Measurements from ENCODE around the gene SDK2.

Gene SDK2

GRCh38 chr17:73551759-73552158 is 92.5 kb downstream of the SDK2 start:
- no peak for DNase-seq

DNA sequence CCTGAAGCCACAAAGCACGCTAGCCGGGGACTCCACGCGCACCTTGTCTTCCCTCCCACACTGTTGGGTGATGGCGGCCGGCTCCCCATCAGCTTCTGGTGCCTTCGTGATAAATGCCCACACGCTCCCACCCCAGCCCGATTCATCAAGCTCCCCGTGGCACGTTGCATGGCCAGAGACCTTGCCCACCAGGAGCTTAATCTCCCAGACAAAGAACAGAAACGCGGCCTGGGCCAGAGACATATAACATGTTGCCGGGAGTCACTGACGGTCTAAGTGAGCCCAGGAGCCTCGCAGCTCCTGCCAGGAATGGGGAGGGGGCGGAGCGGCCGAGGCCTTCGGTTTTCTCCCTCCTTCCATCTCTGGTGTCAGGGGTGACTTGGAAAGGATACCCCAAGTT is 93.1 kb downstream of the SDK2 start:
- DNase-seq = no peak

- DNase-seq = no peak
These were observed 93.7 kb downstream of the SDK2 start for GRCh38 chr17:73550556-73550955.

DNA sequence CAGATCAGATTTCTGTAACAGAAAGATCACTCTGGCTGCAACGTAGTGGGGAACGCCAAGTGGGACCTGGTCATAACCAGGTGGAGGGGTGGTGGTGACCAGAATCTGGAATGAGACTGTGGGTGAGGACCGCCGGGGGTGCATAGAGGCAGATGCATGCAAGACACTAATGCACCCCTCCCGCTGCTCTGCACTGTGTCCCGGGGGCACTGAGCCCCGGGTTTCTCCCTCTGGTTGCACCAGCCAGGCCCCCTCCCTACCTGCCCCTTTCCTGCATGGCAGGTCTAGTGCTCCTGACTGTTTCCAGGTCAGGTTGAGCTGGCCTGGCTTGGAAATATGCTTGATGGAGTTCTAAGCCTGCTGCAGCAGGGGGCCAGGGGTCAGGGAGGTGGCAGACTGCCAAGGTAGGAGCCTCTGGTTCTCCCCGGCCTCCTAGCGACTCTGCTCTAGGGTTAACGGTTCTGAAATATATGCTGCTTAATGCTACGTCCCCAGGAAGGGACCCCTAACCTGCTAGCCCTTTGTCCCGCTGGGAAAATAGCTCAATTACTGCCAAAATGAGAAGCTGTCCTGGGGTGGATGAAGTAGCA is 94.3 kb downstream of the SDK2 start:
- no peak for DNase-seq

GRCh38 chr17:73548620-73549311 is 95.5 kb downstream of the SDK2 start:
- DNase-seq = no peak

- DNase-seq = no peak
These were observed 96.5 kb downstream of the SDK2 start for GRCh38 chr17:73547790-73548189.

- no peak for DNase-seq
These were observed 97.3 kb downstream of the SDK2 start for GRCh38 chr17:73546770-73547536.

DNA sequence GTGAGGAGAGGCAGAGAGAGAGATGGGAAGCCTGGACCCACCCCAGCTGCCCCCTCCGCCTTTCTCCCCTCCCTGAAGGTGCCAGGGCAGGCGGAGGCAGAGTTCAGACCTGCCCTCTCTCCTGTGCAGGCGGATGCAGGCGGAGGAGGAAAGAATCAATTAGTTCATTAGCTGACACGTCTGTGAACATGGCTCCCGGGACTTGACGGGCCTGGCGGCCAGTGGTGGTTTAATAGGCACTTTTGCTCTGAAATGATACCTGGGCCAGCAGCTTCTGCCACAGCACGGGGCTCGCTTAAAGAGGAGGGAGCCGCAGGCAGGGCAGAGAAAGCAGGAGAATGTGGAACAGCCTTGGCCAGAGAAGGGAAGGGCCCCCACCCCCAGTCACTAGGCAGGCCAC is 98.1 kb downstream of the SDK2 start:
- DNase-seq = no peak

GRCh38 chr17:73545109-73546032 is 98.9 kb downstream of the SDK2 start:
- DNase-seq = no peak

DNA sequence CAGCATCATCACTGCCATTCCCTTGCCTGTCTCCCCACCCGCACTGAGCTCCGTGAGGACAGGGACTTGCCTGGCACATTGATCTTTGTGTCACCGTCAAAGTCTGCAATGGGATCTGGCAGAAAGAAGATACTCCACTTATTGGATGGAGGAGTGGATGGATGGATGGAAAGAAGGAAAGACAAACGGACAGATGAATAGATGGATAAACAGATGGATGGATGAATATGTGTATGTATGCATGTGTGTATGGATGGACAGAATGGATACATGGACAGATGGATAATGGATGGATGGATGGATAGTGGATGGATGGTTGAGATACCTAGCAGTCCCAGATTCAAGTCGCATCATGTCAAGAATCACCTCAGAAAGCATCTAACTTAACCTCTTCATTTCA is 99.9 kb downstream of the SDK2 start:
- no peak for DNase-seq

GRCh38 chr17:73542323-73542722 is 101.9 kb downstream of the SDK2 start:
- DNase-seq = no peak

DNA sequence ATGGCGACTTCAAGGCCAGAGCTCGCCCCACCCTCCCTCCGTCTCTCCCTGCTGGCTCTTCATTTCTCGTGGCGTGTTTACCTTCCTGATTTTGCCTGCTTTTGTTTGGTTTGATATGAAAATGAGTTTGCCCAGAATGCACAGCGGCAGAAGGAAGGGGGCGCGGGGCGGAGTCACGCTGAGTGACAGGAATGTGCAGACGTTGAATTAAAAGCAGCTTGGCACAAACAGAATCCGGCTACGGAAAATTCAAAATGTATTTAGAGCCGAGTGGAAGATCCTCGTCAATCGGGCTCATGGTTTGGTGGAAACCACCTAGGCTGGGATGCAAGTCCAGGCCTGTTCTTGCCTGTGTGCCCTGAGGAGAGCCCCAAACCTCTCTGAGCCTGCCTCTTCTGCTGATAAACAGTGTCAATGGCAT is 102.7 kb downstream of the SDK2 start:
- no peak for DNase-seq

DNA sequence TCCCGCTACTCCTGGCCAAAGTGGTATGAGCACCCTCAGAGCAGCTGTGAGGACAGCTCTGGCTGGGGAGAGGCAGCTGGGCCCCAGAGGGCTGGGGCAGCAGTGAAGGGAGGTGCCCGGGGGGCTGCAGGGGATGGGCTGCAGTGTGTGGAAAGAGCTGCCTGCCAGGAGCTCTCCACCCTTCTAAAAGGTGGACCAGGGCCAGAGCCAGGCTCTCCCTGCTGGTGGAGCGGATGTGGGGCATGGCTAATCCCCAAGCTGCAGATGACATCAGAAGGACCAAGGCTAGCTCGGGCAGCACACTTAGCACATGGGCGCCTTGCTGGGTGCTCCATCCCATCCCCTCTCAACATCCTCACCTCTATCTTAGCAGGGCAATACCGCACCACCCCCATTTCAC is 103.1 kb downstream of the SDK2 start:
- DNase-seq = no peak

DNA sequence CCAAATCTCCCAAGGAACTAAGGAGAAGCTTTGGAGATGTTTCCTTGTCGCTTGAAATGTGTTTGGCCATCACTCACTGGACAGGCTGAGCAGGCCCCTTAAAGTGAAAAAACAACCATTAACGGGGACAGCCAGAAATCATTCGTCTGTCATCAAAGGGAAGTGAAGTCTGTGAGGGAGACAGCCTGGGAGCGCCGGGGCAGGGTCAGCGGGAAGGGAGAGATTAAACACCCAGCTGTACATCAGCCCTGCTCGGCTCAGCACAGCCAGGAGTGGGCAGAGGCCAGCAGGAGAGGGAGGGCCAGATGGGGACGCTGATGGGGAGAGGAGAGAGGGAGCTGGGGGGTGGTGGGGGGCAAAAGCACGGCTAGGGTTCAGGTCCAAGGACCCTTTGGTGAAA is 105.1 kb downstream of the SDK2 start:
- no peak for DNase-seq

DNA sequence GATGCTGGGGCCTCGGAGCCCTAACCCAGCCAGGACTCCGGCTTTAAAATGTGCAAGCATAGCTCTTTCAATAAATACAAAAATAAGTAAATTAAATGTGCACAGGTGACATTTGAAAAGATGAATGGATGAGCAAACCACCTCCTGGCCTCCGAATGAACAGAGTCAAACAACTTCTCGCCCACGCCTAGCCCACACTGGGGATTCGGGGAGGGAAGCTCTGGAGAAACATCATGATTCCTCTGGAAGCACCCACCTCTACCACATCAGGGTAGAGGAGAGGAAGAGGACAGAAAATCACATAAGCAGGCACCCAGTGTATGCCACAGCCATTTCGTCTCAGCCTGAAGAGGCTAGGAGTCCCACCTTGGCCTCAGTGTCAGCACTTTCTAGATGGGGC is 105.8 kb downstream of the SDK2 start:
- DNase-seq = no peak

GRCh38 chr17:73536700-73537605 is 107.3 kb downstream of the SDK2 start:
- no peak for DNase-seq

- no peak for DNase-seq
These were observed 108.5 kb downstream of the SDK2 start for GRCh38 chr17:73535746-73536145.

DNA sequence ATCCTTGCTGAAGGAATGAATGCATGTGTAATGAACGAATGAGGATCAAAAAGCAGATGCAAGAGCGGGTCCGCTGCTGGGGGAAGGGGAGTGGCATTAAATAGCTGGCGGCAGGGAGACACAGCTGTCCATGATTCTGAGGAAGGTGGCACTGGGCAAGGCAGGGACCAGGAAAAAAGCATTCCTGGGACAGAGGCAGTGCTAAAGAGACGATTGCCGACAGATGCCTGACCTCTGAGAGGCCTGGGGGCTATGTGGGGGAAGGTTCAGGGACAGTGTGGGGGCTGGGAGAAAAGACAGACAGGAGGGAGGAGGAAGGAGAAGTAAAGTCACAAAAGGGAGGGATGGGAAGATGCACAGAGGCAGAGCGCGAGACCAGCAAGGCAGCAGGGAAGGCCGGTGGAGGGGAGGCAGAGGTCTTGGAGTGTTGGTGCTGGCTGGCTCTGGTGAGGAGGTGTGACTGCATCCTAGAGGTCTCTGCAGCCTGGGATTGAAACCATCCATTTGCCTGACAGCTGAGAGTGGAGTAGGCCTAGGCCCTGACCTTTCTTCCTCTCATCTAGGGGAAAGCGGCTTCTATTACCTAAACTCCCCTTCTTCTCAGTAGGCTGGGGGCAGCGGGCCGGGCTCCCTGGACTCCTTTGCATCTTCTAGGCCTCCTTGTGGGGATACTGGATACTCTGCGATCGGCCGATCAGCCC is 109.9 kb downstream of the SDK2 start:
- DNase-seq = no peak

- DNase-seq = peak in 1 of 2 experiments; percentile 33
These were observed 110.5 kb downstream of the SDK2 start for GRCh38 chr17:73533781-73534180.

- peak; percentile 84 to 88 for DNase-seq
These were observed 111.1 kb downstream of the SDK2 start for GRCh38 chr17:73533127-73533526.

DNA sequence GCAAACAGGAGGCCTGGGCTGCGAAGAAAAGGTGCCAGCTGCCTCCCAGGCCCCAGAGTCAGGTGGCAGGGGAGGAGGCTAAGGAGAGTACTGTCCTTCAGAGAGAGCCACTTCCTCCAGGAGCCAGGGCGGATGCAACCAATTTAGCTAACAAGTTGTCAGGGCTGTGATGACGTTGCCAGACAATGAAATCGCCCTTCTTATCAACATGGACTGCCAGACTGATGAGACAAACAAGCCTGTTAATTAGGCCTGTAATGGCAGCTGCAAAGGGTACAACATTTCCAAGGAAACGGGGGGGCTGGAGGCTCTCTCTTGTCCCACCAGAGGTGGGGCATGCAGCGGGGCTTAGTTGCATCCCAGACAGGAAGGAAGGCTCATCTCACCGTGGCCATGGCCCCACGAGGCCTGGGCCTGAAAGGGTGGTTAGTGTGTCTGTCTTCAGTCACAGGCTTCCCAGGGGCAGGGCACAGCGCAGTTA is 111.8 kb downstream of the SDK2 start:
- DNase-seq = peak; percentile 12 to 61
